Erythroblast (primary cell): ENCODE data around the gene BLACAT1.

ENCODE experiments used
- DNase-seq, 2 experiments: peaks; one replicate each; lab custom pipeline; 2025; lab: John Stamatoyannopoulos, UW
- GATA1 ChIP-seq: IDR thresholded peaks from 2 replicates; pipeline ENCODE4 v1.6.1; 2011; ENCODE audit warnings: low read depth, mild to moderate bottlenecking, control low read depth, low read length, moderate library complexity
- POLR2A ChIP-seq: IDR thresholded peaks from 2 replicates; pipeline ENCODE4 v1.6.1; 2011; ENCODE audit warnings: mild to moderate bottlenecking, low read length

Gene BLACAT1

DNA sequence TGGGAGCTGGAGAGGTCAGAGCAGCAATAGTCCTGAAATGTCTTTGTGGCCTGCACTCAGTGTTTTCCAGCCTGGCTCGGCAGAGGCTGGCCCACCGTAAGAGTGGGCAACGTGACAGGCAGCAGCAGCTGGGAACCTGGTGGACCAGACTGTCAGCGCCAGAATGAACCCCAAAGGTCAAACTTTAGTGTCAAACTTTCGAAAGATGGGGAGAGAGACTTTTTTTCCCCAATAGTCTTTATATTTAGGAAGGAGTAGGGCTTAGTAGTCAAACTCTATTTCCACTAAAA, 10.3 kb downstream of the BLACAT1 start:
- no peak for TF ChIP-seq GATA1
- no peak for TF ChIP-seq POLR2A
- DNase-seq, result no peak

DNA sequence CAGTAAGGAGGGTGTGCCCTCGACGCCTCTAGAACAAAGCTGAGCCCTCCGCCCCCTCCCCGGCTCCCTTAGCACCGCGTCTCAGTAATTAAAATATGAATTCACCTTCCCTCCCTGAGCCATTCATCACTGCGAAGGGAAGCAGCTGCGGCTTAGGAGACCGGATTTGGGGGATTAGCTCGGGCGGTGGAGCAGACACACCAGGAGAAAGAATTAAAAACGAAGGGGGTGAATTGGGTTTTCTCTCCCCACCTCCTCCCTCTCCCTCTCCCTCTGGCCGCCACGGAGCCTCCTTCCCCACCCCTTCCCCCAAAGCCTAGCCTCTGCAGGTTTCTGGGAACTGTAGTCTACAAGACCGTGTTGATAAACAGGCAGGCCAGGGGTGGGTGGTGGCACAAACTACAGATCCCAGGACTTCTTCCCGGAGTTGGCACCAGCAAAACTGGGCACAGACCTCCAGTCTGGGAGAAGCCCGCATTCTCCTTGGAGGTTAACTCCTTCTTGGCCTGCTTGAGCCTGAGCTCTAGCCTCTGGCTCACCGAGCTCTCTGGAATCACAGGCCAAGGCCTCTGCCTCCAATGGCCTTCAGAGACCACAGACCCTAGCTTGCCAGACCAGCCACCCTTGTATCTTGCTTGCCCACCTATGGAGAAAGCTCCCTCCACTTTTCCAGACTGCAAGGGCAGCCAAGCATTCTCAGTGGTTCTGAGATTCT, 10.8 kb downstream of the BLACAT1 start:
- DNase-seq, result no peak
- no peak for TF ChIP-seq GATA1
- TF ChIP-seq POLR2A, result no peak

DNA sequence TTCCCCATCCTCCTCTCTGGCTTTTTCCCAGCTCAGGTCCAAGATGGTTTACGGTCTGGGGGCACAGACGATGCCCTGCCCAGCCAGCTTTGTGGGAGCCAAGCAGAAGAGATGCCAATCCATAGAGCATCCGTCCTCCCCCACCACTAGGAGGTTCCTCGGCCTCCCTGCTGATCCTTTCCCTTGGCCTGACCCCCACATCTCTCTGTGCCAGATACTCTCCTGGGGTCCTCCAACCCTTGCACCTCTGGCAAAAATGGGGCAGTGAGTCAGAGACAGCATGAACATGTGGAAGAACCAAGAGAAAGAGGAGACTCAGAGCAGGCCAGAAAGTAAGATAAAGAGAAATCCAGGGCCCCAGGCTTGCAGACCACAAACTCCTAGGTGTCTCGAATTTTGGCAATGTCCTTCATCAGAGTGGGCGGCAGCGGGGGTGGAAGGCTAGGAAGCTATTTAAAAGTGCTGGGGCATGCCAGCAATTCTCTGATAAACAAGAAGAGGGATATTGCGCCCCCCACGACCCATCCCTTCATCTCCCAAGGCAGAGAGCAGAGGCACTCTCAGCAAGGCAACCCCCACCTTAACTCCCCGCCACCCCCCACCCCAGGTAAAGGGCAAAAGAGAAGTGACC, 11.4 kb downstream of the BLACAT1 start:
- no peak for DNase-seq
- no peak for TF ChIP-seq POLR2A
- no peak for TF ChIP-seq GATA1

DNA sequence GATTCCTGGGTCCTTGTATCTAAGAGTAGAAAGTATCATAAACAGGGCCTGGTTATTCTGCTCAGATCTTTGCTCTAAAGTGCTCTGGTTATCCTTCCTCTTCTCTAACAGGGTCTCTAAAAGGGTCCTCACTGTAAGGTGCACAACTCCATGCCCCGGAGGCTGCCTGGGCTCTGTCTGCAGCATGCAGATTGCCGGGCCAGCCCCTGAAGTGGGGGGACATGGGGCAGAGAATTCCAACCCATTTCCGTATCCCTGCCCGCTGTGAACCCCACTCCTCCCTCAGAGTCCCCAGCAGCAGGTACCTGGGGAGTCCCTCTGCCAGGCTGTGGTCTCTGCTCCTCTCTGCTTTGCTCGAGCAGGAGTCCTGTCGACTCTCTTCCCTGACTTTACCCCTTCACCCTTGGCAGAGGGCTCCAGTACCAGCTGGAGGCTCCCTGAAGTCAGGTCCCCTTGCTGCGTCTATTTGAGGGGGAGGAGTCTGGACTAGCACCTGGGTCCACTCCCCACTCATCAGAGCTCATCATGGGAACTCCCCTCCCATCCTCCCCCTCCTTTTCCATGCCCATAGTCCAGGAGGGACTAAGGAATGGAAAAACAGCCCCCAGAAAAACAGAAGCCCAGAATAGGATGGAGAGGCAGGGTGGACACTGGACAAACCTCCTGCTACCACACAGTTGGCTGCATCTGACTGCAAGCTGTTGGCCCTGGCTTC, 12.1 kb downstream of the BLACAT1 start:
- no peak for TF ChIP-seq POLR2A
- TF ChIP-seq GATA1, result no peak
- DNase-seq, result no peak

DNA sequence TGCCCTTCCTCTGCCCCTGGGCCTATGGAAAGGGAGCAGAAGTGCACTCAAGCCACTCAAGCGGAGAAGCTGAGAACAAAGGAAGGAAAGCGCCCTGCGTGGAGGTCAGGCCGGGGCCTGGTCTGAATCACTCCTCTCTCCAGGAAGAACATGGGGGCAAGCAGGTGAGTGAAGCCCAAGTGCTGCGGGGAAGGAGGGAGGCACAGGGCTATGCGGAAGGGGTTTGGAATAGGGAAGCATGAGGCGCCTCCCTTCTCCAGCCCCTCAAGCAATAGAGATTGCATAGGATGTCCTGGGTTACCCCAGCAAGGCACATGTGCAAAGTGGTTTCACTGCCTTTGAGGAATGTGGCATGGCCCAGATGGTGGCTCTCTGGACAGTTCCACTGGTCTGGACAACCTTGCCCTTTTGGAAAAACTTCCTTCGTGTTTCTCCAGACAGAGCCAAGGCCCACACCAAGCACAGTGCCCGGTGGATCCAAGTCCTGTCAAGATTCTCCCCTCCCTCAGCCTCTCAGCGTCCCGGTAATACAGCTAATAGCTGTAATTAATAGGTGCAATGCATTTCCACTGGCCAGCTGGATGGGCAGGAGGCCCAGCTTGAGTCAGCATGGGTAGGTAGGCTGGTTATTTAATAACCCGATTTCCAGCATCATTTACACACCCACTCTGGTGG, 13.7 kb downstream of the BLACAT1 start:
- no peak for DNase-seq
- TF ChIP-seq POLR2A (no peak), GATA1 (no peak)

DNA sequence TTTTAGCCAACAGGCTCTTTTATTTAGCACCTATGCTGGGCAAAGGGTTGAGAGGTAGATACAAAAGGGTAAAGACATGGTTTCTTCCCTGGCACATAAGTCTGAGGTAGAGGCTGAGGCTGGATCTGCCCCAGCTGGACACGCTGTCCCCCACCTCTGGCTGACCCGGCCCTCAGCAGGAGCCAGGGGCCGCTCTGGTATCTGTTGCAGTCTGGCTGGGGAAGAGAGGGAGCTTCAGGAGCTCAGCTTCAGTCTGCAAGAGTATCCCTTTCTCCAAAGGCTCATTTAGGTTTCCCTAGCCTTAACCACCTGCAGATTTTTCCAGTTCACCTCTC, 14.2 kb downstream of the BLACAT1 start:
- TF ChIP-seq POLR2A, result no peak
- no peak for TF ChIP-seq GATA1
- DNase-seq, result no peak

DNA sequence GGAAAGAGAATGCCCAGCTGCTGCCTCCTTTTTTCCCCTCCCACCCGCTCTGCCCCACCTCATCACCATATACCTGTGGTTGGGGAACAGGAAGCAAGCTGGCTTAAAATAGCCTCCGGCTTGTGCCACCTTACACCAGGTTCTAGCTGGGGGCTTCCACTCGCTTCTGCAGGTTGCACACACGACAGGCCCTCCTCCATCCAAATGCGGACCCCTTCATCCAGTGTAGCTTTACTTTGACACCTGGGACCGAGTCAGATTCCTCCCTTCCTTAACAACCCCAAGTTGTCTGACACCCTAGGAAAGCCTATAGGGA, 14.6 kb downstream of the BLACAT1 start:
- DNase-seq, result no peak
- no peak for TF ChIP-seq POLR2A
- no peak for TF ChIP-seq GATA1

DNA sequence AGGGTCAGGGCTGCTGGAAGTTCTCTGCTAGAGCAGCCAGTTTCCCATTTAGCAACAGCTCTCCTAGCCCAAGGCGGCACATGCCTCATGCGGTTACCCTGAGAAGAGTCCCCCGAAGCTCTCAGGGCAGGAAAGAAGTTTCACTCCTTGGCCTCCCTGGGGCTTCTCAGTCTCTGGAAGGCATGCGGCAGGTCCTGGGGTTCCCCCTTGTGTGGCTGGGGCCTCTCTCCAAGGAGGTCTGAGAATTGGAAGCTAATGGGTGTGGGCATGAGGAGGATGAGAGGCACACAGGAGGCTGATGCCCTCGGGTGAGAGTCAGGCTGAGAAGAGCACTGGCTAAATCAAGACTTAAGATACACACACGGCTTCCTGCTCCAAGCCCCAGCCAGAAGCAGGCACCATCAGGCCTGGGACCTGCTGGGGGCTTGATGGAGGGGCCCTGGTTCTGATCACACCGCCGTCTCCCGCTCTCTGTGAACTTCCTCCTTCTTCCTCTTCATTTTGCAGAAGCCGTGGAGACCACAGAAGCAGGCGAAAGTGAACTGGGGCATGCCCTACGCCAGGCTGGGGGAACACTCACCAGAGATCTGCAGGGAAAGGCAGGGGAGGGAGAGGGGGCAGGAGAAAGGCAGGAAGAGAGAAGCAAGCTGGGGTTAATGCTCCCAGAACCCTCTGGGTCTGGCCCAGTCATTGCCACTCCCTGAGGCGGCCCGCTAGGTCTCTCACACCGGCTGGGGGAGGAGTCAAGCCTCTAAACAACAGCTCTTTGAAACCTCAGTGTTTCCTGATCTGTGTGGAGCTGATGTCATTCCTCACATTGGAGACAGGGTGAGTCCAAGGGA, 15.1 kb downstream of the BLACAT1 start:
- no peak for TF ChIP-seq GATA1
- no peak for TF ChIP-seq POLR2A
- no peak for DNase-seq

DNA sequence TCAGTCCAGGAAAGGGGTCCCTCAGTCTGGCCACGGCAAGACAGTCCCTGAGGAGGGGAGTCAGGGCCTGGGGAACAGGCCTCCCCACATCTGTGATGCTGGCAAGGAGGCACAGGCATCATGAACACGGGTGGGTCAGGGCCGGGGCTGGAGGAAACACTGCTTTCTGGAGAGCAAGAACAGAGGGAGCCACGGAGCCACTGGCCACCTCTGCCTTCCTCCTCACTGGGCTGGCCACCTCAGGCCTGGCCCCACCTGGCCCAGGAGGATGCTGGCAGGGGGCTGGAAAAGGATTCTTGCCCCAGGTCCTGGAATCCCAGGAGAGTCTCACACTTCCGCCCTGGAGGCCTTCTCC, 15.7 kb downstream of the BLACAT1 start:
- TF ChIP-seq POLR2A (no peak), GATA1 (no peak)
- DNase-seq, result no peak

DNA sequence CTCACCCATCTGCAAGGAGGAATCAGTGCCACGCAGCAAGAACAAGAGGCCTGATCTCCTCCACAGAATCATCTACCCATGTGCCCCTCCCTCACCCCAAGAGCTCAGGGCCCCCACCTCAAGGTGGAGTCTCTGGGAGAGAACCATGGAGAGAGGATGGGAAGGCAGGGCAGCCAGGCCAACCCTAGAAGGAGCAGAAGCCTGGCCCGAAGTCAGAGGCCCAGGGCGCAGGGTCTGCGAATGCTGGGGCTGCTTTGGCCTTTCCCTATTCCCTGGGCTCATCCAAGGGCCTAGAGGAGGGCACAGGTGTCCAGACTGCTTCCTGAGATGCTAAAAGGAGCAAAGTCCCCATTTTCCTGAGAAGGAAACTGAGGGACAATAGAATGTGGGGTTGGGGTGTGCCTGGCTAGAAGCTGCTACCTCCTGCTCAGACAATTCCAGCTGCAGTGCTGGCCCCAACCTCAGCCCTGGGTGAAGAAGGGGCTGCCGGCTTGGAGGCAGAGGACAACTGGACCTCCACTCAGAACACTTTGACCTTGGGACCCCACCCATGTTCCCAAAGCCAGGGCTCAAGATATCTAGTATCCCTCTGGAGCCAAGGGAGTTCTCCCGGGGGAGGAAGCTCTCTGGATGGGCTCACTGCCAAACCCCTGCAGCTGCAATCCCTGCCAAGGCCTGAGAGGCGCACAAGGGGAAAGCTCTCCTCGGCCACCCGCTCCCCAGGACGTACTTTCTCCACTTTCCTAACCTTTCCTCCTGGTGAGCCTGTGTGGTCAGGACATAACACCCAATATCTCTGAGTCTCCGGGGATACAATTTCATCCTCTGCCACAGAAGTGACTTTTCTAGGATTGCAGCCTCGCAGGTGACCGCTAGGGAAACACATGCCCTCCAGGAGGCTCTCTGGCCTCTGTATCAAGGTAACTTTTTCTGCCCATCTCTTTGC, 17.4 kb downstream of the BLACAT1 start:
- DNase-seq, result peak in 1 of 2 experiments; percentile 5

DNA sequence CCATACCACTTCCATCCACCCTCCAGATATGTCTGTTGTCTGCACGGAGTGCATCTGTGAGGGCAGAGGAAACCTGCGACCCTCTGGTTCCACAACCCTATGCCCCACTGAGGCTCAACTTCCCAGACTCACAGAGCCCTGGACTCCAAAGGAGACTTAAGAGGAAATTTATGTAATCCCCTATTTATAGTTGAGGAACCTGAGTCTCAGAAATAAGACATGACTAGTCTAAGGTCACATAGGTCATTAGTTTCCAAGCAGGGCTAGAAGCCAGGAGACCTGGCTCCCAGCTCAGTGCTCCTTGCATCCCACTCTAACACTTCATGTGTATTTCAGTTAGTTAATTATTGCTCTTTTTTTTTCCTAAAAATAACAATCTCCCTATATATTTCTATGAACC, 18.3 kb downstream of the BLACAT1 start:
- DNase-seq, result no peak
- TF ChIP-seq POLR2A (no peak), GATA1 (no peak)

More for the DNA sequence above, 17.4 kb downstream of the BLACAT1 start:
- TF ChIP-seq POLR2A (no peak), GATA1 (no peak)

DNA sequence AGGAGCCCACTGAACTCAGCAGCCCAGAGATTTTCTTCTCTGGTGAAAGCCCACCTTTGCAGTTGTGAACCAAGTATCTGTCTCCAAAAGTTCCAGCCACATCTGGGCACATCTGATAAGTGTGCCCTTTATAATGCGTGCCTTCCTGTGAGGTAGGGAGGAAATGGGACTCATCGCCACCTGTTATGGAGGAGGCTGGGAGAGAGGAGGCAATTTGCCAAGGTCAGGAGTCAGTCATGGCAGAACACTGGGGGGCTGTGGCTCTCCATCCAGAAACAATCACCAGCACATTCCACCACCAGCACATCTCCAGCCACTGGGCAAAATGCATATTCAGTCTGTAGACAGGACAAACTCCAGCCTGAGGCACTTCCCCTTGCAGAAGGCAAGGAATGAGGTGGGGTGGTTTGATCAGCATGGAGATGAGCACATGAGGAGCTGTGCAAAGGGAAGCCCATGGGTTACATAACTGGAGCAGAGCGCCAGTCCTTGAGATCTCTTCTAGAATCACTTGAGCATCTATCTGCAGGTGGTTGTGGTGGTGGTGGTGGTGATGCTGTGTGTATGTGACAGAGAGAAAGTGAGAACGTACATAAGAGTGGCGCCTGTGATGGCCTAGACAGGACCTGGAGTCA, 19.0 kb downstream of the BLACAT1 start:
- TF ChIP-seq GATA1 (no peak), POLR2A (no peak)
- no peak for DNase-seq
